SK-N-SH (cell line): ENCODE results near the gene AGMO. TPM values are rescaled to one million over a fixed set of nuclear protein-coding genes. Genes with fewer than 3 reads are reported as not detected.

Experiments used
- CTCF ChIA-PET: fragments of 300-600, 350-600 bp; formaldehyde crosslinking; extraction: SDS; loops from one replicate; lab custom pipeline; 2021; lab: Yijun Ruan, JAX
- POLR2A ChIA-PET: fragments of 350-600 bp; sonication (Branson Sonifier 250); formaldehyde crosslinking; extraction: SDS; loops from one replicate; lab custom pipeline; 2020; ENCODE audit warnings: antibody characterized with exemption, inconsistent platforms; lab: Yijun Ruan, JAX
- DNase-seq: peaks from one replicate; pipeline ENCODE4 v3.0.0; 2012
- H2AFZ ChIP-seq: fragments of 200-600 bp; sonication (generic); 2 replicates; pipeline ENCODE4 v1.8.1; 2016; ENCODE audit warnings: antibody characterized with exemption, mild to moderate bottlenecking, low read depth
- H3F3A ChIP-seq: fragments of 200-600 bp; sonication (generic); replicated peaks from 2 replicates; pipeline ENCODE3; 2016; ENCODE audit warnings: antibody characterized with exemption, mild to moderate bottlenecking; ENCODE audit not compliant: insufficient read depth
- H3K27ac ChIP-seq, 2 experiments: fragments of 200-500 bp in 1 of 2; fragments of 200-600 bp in 1 of 2; sonication (Bioruptor generic) in 1 of 2; sonication (generic), shearing (Covaris generic) in 1 of 2; 2 replicates each; pipeline versions ENCODE4 v1.5.1 to v1.6.1; 2014 to 2016; ENCODE audit warnings: low read depth in 2 of 2, inconsistent platforms in 1 of 2, low read length in 1 of 2, mild to moderate bottlenecking in 1 of 2, mixed read lengths in 1 of 2
- H3K27me3 ChIP-seq: fragments of 200-600 bp; sonication (generic), shearing (Covaris generic); 2 replicates; pipeline ENCODE4 v1.6.1; 2016; ENCODE audit warnings: mixed run types; ENCODE audit not compliant: insufficient read depth
- H3K36me3 ChIP-seq, 2 experiments: fragments of 200-500 bp in 1 of 2; fragments of 200-600 bp in 1 of 2; sonication (Bioruptor generic) in 1 of 2; sonication (generic) in 1 of 2; replicated peaks in 1 of 2; 2 replicates each; pipeline versions ENCODE3 to v1.5.1; 2014 to 2016; ENCODE audit warnings: low read length in 1 of 2, mild to moderate bottlenecking in 1 of 2; ENCODE audit not compliant: insufficient read depth in 2 of 2, control insufficient read depth in 1 of 2
- H3K4me1 ChIP-seq, 2 experiments: fragments of 200-500 bp in 1 of 2; fragments of 200-600 bp in 1 of 2; sonication (Bioruptor generic) in 1 of 2; sonication (generic), shearing (Covaris generic) in 1 of 2; 2 replicates each; pipeline versions ENCODE4 v1.5.1 to v1.6.1; 2014 to 2016; ENCODE audit warnings: low read depth in 1 of 2, low read length in 1 of 2, mixed run types in 1 of 2; ENCODE audit not compliant: insufficient read depth in 2 of 2, control insufficient read depth in 1 of 2
- H3K4me2 ChIP-seq: fragments of 200-600 bp; sonication (generic), shearing (Covaris generic); 2 replicates; pipeline ENCODE4 v1.6.1; 2017; ENCODE audit warnings: mixed run types
- H3K4me3 ChIP-seq, 2 experiments: fragments of 200-500 bp in 1 of 2; fragments of 200-600 bp in 1 of 2; sonication (Bioruptor generic) in 1 of 2; sonication (generic), shearing (Covaris generic) in 1 of 2; 2 replicates each; pipeline versions ENCODE4 v1.5.1 to v1.8.1; 2014 to 2016; ENCODE audit warnings: low read depth in 2 of 2, inconsistent platforms in 1 of 2, low read length in 1 of 2, mild to moderate bottlenecking in 1 of 2, mixed read lengths in 1 of 2, moderate library complexity in 1 of 2
- H3K79me2 ChIP-seq: fragments of 200-600 bp; sonication (generic); 2 replicates; pipeline ENCODE4 v1.8.1; 2017; ENCODE audit warnings: mild to moderate bottlenecking; ENCODE audit not compliant: insufficient read depth
- H3K9ac ChIP-seq: fragments of 200-600 bp; sonication (generic); 2 replicates; pipeline ENCODE4 v1.6.1; 2017; ENCODE audit warnings: mixed run types
- H3K9me2 ChIP-seq: fragments of 200-600 bp; sonication (generic); 2 replicates; pipeline ENCODE4 v1.6.1; 2017; ENCODE audit warnings: mixed run types
- H3K9me3 ChIP-seq: fragments of 200-600 bp; sonication (generic); 2 replicates; pipeline ENCODE4 v1.6.1; 2017; ENCODE audit warnings: mixed run types, mild to moderate bottlenecking, moderate library complexity
- H4K20me1 ChIP-seq: fragments of 200-600 bp; sonication (generic); 2 replicates; pipeline ENCODE4 v1.6.1; 2017; ENCODE audit warnings: mild to moderate bottlenecking, mixed run types; ENCODE audit not compliant: insufficient read depth
- CHD2 ChIP-seq: fragments of 150-350 bp; IDR thresholded peaks from 2 replicates; pipeline ENCODE4 v1.6.1; 2018; ENCODE audit warnings: low read length; ENCODE audit not compliant: partially characterized antibody
- ELF1 ChIP-seq: IDR thresholded peaks from 2 replicates; pipeline ENCODE4 v1.4.0; 2012
- EZH2phosphoT487 ChIP-seq: fragments of 200-600 bp; sonication (generic); IDR thresholded peaks from 2 replicates; pipeline ENCODE4 v1.6.1; 2017; ENCODE audit warnings: low read depth, mixed run types, mild to moderate bottlenecking, antibody characterized with exemption, moderate library complexity, borderline replicate concordance
- FOXJ3 ChIP-seq: sonication (generic); formaldehyde crosslinking; IDR thresholded peaks from 2 replicates; pipeline ENCODE4 v1.5.1; 2020; ENCODE audit warnings: mild to moderate bottlenecking, missing genetic modification reagents
- IRF3 ChIP-seq: fragments of 150-350 bp; IDR thresholded peaks from 2 replicates; pipeline ENCODE4 v1.6.1; 2016; ENCODE audit warnings: mild to moderate bottlenecking, low read depth, low read length
- NRF1 ChIP-seq: IDR thresholded peaks from 2 replicates; pipeline ENCODE4 v1.6.1; 2012; ENCODE audit warnings: low read depth, mild to moderate bottlenecking, low read length
- SIN3A ChIP-seq: IDR thresholded peaks from 2 replicates; pipeline ENCODE4 v1.6.1; 2012; ENCODE audit warnings: low read depth, mild to moderate bottlenecking, low read length, moderate library complexity, borderline replicate concordance
- TEAD4 ChIP-seq: IDR thresholded peaks from 2 replicates; pipeline ENCODE4 v1.4.0; 2012; ENCODE audit warnings: mild to moderate bottlenecking, borderline replicate concordance; ENCODE audit not compliant: insufficient read depth
- WGBS: methylation state at CpG from one replicate; pipeline ENCODE4 v1.1.6; 2017; ENCODE audit warnings: low lambda C conversion rate; 5-methylcytosine and 5-hydroxymethylcytosine counted together
- polyA plus RNA-seq, 3 experiments: library from polyadenylated mRNA; depleted of rRNA; stranded (reverse); fragments of >200 nt; gene quantifications; 2 replicates each; pipeline ENCODE4 v1.2.3, GENCODE V29; 2012
- TF ChIP-seq, protein P1 (sequence below): IDR thresholded peaks from 2 replicates; pipeline ENCODE4 v1.4.0; 2012; ENCODE audit warnings: low read depth
- TF ChIP-seq, protein P2 (sequence below): IDR thresholded peaks from 2 replicates; pipeline ENCODE4; 2012
- TF ChIP-seq, protein P3 (sequence below): fragments of 200-600 bp; sonication (generic); IDR thresholded peaks from 2 replicates; pipeline ENCODE4 v1.6.1; 2017; ENCODE audit warnings: antibody characterized with exemption, mild to moderate bottlenecking, moderate library complexity

The AGMO gene
- polyA plus RNA-seq, 1 of the 3 experiments (the other 2 are of a cell fraction), result 0.05 TPM

- Histone ChIP-seq H3K9ac (no peak overlapping the region), H2AFZ (no peak overlapping the region), H3K4me2 (no peak overlapping the region), H3K27ac (no peak overlapping the region), H3F3A (no peaks in the 10 kb centered on the region), H3K27me3 (peaks cover 8% of the 10 kb centered on the region; the same call in 1 of the 2 replicates), H3K79me2 (no peaks in the 10 kb centered on the region), H3K4me3 (no peak overlapping the region), H3K9me2 (no peaks in the 10 kb centered on the region), H3K4me1 (no peaks in the 10 kb centered on the region; a peak in 2 of 4 replicates), H3K9me3 (no peaks in the 10 kb centered on the region), H3K36me3 (no peaks in the 10 kb centered on the region), H4K20me1 (no peaks in the 10 kb centered on the region)
- ChIA-PET POLR2A (no interaction called here), CTCF (interaction anchor here (0.6 to 1.3 kb wide), 2 partner anchors 27 to 282 kb away, joined by 3 read pairs; no protein-coding TSS in a partner anchor)
- TF ChIP-seq SIN3A (no peak), CHD2 (no peak), NRF1 (no peak), TEAD4 (no peak), EZH2phosphoT487 (no peak), FOXJ3 (CRISPR knock-in tag) (no peak), IRF3 (no peak), ELF1 (no peak)
- TF ChIP-seq, protein P1, sequence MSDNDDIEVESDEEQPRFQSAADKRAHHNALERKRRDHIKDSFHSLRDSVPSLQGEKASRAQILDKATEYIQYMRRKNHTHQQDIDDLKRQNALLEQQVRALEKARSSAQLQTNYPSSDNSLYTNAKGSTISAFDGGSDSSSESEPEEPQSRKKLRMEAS, result no peak
- TF ChIP-seq, protein P2, sequence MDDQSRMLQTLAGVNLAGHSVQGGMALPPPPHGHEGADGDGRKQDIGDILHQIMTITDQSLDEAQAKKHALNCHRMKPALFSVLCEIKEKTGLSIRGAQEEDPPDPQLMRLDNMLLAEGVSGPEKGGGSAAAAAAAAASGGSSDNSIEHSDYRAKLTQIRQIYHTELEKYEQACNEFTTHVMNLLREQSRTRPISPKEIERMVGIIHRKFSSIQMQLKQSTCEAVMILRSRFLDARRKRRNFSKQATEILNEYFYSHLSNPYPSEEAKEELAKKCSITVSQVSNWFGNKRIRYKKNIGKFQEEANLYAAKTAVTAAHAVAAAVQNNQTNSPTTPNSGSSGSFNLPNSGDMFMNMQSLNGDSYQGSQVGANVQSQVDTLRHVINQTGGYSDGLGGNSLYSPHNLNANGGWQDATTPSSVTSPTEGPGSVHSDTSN, result no peak
- WGBS, result 23% methylated on average over 5 of the region's 5 CpGs
- no peak for DNase-seq
Measured at GRCh38 chr7:15607529-15608210, 45.9 kb upstream of the AGMO start.

GRCh38 chr7:15606561-15606960, 44.7 kb upstream of the AGMO start:
- Histone ChIP-seq H3K9me3 (no peaks in the 10 kb centered on the region), H3F3A (no peaks in the 10 kb centered on the region), H3K36me3 (no peaks in the 10 kb centered on the region), H3K79me2 (no peaks in the 10 kb centered on the region), H3K9me2 (no peaks in the 10 kb centered on the region), H2AFZ (no peak overlapping the region), H4K20me1 (no peaks in the 10 kb centered on the region), H3K4me2 (no peak overlapping the region), H3K9ac (no peak overlapping the region), H3K4me3 (no peak overlapping the region), H3K27me3 (no peaks in the 10 kb centered on the region; the same call in 1 of the 2 replicates), H3K27ac (no peak overlapping the region), H3K4me1 (no peaks in the 10 kb centered on the region; a peak in 1 of 4 replicates)
- ChIA-PET POLR2A (no interaction called here), CTCF (no interaction called here)
- DNase-seq, result no peak
- 7% methylated on average over 3 of the region's 3 CpGs for WGBS
- TF ChIP-seq, protein P3, sequence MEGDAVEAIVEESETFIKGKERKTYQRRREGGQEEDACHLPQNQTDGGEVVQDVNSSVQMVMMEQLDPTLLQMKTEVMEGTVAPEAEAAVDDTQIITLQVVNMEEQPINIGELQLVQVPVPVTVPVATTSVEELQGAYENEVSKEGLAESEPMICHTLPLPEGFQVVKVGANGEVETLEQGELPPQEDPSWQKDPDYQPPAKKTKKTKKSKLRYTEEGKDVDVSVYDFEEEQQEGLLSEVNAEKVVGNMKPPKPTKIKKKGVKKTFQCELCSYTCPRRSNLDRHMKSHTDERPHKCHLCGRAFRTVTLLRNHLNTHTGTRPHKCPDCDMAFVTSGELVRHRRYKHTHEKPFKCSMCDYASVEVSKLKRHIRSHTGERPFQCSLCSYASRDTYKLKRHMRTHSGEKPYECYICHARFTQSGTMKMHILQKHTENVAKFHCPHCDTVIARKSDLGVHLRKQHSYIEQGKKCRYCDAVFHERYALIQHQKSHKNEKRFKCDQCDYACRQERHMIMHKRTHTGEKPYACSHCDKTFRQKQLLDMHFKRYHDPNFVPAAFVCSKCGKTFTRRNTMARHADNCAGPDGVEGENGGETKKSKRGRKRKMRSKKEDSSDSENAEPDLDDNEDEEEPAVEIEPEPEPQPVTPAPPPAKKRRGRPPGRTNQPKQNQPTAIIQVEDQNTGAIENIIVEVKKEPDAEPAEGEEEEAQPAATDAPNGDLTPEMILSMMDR, result no peak
